ENCODE results near the gene RAD51D. TPM values are rescaled to one million over a fixed set of nuclear protein-coding genes. Genes with fewer than 3 reads are reported as not detected.

RAD51D gene
- total and polyA plus RNA-seq, 10 of the 15 experiments (the other 5 are each of a cell fraction or from before 2014, with no cell fraction given), result 2.6 to 29.3 (median 13.5) TPM

- TF ChIP-seq SREBF1 (IDR thresholded peaks at IDR 0.05; ENCODE audit: low read length) (no peak), SUPT20H (IDR thresholded peaks at IDR 0.05; ENCODE audit: borderline replicate concordance, control insufficient read depth, low read depth, low read length) (no peak), MXI1 (IDR thresholded peaks at IDR 0.05; ENCODE audit: low read depth, low read length) (peak; percentile 58), FOXM1 (IDR thresholded peaks at IDR 0.05; ENCODE audit: low read depth, low read length) (peak; percentile 93), LARP7 (IDR thresholded peaks at IDR 0.05) (peak; percentile 69; the same call in 1 of the 2 replicates), SMARCA5 (IDR thresholded peaks at IDR 0.05) (no peak; the same call in 1 of the 2 replicates), RAD51 (IDR thresholded peaks at IDR 0.05) (no peak), TAF1 (IDR thresholded peaks at IDR 0.05; ENCODE audit: borderline replicate concordance, low read depth, low read length) (no peak), EED (IDR thresholded peaks at IDR 0.05; ENCODE audit: low read depth) (peak; percentile 98), MTA2 (IDR thresholded peaks at IDR 0.05; ENCODE audit: low read depth) (peak; percentile 91), NKRF (conservative IDR thresholded peaks at IDR 0.05) (0 out of 2 replicates have a peak, but pooled peaks have one; percentile 33), RBBP5 (conservative IDR thresholded peaks at IDR 0.05) (no peak)
- TF ChIP-seq, protein P1, sequence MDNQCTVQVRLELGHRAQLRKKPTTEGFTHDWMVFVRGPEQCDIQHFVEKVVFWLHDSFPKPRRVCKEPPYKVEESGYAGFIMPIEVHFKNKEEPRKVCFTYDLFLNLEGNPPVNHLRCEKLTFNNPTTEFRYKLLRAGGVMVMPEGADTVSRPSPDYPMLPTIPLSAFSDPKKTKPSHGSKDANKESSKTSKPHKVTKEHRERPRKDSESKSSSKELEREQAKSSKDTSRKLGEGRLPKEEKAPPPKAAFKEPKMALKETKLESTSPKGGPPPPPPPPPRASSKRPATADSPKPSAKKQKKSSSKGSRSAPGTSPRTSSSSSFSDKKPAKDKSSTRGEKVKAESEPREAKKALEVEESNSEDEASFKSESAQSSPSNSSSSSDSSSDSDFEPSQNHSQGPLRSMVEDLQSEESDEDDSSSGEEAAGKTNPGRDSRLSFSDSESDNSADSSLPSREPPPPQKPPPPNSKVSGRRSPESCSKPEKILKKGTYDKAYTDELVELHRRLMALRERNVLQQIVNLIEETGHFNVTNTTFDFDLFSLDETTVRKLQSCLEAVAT (IDR thresholded peaks at IDR 0.05), result peak; percentile 15; the same call in 1 of the 2 replicates
Measured at GRCh38 chr17:35063514-35064223, 56.0 kb downstream of the RAD51D start, which contains the start of gene RFFL (continued).
